ENCODE data around the gene NT5DC2.
"Not testable (repeated sequence)": the region's sequence is repeated elsewhere in the genome, so short reads cannot be mapped to it uniquely, and the experiment has no call there.

Gene NT5DC2

GRCh38 chr3:52537726-52538421 lies 4.2 kb upstream of the NT5DC2 start:
- no peak for DNase-seq (ENCODE audit: low read depth in 1 of 2, low spot score in 1 of 2)

- DNase-seq (ENCODE audit: low read depth in 1 of 2, low spot score in 1 of 2) = no peak
These were observed 3.5 kb upstream of the NT5DC2 start for GRCh38 chr3:52537165-52537620.

DNA sequence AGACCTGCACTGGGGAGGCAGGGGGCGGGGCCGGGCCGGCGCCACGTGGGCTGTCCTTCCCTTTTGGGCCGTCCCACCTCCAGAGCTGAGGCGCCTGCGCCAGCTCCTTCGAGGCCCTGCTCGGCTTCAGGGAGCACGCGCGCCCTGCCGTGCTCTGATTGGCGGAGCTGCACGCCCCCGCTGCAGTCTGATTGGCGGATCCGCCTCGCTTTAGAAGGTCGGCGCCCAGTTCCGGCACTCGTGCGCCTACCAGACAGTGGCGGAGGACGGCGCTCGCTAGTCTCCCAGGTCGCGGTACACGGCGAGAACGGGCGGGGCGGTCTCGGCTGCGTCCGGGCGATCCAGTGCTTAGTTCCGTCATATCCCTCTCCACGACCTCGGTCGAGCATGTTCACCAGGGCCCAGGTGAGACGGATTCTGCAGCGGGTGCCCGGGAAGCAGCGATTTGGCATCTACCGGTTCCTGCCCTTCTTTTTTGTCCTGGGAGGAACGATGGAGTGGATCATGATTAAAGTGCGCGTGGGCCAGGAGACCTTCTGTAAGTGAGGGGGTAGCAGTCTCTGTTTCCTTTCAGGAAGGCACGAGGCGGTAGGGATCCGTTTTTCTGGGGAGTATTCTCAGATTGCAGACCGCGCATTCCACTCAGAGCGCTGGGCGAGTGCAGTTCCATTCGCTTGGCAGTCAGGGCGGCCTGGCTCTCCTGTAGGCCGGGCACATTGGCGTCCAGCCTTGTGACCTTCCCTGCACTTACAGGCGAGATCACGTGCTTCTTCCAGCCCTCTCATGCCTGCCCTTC lies 2.9 kb upstream of the NT5DC2 start, which contains the start of gene UQCC5:
TSS of gene UQCC5 (plus strand) at position 237 of the 796 bp plus-strand sequence. CDS start at position 388, 151 bp downstream.
- peak; percentile 91 to 97 for DNase-seq (ENCODE audit: low read depth in 1 of 2, low spot score in 1 of 2)

DNA sequence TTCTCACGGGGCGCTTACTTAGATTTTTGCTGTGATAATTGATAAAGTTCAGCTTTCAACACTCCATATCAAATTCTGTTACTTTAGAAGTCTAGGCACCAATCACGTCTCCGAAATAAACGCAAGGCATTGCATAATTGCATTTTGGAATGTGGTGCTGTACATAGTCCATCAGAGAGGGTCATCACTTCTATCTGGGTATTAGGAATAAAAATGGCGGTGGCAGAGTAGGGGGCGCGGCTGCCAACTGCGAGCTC lies 2.4 kb upstream of the NT5DC2 start:
- no peak for DNase-seq (ENCODE audit: low read depth in 1 of 2, low spot score in 1 of 2)

GRCh38 chr3:52535411-52536111 lies 1.9 kb upstream of the NT5DC2 start:
- DNase-seq (ENCODE audit: low read depth in 1 of 2, low spot score in 1 of 2) = no peak

- no peak for DNase-seq (ENCODE audit: low read depth in 1 of 2, low spot score in 1 of 2)
These were observed 875 bp upstream of the NT5DC2 start for GRCh38 chr3:52534281-52535183.

DNA sequence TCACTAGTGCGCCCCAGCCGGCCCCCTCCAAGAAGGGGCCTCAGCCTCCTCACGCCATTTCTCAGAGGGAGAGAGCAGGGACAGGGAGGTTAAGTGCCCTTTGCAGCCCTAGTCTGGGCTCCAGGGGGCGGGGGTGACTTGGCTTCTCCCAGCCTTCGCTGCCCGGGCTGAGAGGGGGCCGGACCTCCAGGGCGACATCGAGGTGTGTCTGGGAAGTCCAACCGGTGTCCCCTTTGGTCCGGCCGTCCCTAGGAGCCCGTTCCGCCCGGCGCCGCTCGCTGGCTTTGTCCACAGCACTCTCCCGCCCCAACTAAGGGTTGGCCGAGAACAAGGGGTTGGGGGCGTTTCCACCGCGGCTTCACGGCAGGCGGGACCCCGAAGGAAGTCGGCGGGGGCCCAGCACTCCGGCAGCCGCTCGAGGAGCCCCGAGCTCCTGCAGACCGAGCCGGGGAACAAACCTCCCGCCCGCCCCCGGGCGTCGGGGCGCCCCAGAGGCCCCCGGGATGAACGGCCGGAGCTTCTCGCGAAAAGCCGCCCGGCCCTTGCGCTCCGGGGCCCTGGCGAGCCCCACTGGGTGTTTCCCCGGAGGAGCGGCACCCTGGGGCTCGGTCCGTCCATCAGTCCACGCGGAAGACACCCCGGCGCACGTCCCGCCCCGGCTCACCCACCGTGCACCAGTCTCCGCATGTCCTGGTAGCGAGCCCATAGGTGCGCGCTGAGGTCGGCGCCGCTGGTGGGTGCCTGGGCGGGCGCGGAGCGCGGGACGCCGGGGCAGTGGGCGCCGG lies 627 bp downstream of the NT5DC2 start:
- no peak for DNase-seq (ENCODE audit: low read depth in 1 of 2, low spot score in 1 of 2)

DNA sequence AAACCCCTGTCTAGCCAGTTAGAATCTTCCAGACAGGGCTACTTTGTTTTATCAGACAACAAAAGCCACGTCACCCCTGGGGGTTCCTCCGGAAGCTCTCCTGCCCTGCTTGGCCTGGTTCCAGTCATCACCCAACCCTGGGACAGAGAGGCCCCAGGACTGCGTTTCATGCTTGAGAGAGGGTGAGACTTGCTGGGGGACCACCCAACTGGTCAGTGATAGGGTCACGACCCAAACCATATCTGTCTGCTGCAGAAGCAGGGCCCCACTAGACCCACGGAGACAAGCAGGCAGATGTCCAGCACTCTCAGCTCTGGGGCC lies 1.2 kb downstream of the NT5DC2 start:
- no peak for DNase-seq (ENCODE audit: low read depth in 1 of 2, low spot score in 1 of 2)

GRCh38 chr3:52531860-52532516 lies 1.7 kb downstream of the NT5DC2 start:
- DNase-seq (ENCODE audit: low read depth in 1 of 2, low spot score in 1 of 2) = no peak

- DNase-seq (ENCODE audit: low read depth in 1 of 2, low spot score in 1 of 2) = no peak
These were observed 2.5 kb downstream of the NT5DC2 start for GRCh38 chr3:52530918-52531826.

GRCh38 chr3:52529376-52530333 lies 4.0 kb downstream of the NT5DC2 start:
- DNase-seq (ENCODE audit: low read depth in 1 of 2, low spot score in 1 of 2) = no peak

DNA sequence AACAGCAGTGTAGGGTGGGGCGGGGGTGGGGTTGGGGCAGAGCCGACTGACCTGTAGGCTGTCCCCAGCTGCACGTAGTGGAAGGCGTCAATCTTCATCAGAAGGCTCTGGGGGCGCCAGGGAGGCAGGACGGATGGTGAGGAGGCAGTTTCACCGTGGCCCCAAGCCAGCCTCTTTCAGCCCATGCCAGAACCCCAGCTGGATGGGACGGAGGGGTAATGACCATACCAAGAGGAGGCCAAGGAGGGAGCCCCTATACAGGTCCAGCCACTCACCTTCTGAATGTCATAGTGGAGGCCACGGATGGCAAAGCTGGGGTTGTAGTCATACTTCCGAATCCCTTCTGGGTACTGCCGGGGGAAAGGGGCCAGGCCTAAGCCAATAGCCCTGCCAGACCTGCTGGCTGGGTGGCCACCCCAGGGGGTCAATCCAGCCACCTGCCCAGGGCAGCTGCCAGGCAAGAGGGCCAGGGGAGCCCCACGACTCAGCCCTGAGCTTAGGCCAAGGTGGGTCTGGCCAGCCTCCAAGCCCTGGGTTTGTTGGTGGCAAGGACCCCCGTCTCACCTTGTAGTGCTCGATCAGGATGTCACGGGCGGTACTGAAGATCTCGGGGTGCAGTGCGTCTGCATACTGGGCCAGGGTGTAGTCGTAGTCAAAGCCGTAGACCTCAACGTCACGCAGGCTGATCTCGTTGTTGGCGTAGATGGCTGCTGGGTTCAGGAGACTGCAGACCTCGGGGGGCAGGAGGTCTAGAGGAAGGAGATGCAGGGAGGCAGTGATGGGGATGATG lies 4.9 kb downstream of the NT5DC2 start:
- no peak for DNase-seq (ENCODE audit: low read depth in 1 of 2, low spot score in 1 of 2)

DNA sequence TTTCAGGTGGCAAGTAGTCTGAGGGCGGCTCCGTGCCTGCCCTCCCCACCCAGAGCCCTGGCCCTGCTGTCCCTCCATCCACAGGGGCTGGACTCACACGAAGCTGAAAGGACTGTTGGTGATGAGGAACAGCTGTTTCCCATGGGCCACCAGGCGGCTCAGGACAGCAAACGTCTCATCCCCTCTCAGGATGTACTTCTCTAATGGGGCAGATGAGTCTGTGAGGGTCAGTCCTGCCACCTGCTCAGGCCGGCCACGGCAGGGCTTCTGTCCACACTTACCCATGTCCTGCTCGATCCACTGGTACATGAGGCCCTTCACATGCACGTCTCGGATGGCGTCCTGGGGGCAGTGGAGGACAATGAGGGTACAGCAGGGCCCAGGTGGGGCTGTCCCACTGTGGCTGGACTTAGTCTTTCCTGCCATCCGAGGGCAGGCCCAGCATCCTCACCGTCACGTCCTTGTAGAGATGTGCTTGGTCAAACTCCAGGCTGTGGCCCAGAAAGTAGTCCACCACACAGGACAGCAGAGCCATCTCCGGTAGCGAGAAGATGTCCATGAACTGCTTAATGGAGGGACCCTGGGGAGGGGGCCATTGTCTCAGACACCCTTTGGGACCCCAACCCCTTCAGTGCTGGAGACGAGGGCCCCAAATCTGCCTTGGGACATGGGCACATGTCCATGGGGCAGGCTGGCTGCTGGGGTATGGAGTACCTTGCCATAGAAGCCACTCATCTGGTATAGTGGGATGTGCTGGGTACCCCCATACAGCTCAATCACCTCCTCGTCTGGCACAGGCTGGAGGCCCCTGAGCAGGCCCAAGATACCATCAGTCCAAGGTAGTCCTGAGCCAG lies 5.7 kb downstream of the NT5DC2 start:
- DNase-seq (ENCODE audit: low read depth in 1 of 2, low spot score in 1 of 2) = no peak

- no peak for DNase-seq (ENCODE audit: low read depth in 1 of 2, low spot score in 1 of 2)
These were observed 6.5 kb downstream of the NT5DC2 start for GRCh38 chr3:52527039-52527731.

- DNase-seq (ENCODE audit: low read depth in 1 of 2, low spot score in 1 of 2) = not testable (repeated sequence)
These were observed 7.0 kb downstream of the NT5DC2 start for GRCh38 chr3:52526671-52527038.

All from activated T-helper 1 cell treated with anti-CD3 and anti-CD28 coated beads, Interleukin-2, amount 50 U/mL, for 16 hours (primary cell).